ENCODE results near the gene PLA2G15. TPM values are rescaled to one million over a fixed set of nuclear protein-coding genes. Genes with fewer than 3 reads are reported as not detected.
A peak's percentile ranks its signal among the peaks of the same experiment; 100 is the strongest.

Gene PLA2G15
- total and polyA plus RNA-seq, 12 donors, result 6.0 to 37.1 (median 23.2) TPM

GRCh38 chr16:68263559-68264127, 18.5 kb downstream of the PLA2G15 start:
- Histone ChIP-seq H3K4me1 (replicated peaks in 1 of 2) (peaks cover 11 to 32% of the 10 kb centered on the region in 2 donors), H3K27me3 (no peaks in the 10 kb centered on the region), H3K4me3 (peak overlapping the region in 2 of 4 donors; percentile 88), H3K36me3 (replicated peaks in 1 of 2) (peaks cover 0 to 20% of the 10 kb centered on the region in 2 donors), H3K27ac (peak overlapping the region; percentile 93 to 100 (median 98)), H3K9me3 (replicated peaks in 1 of 3) (no peaks in the 10 kb centered on the region)
- intact Hi-C loops (cut with DNase I), result loop anchor here (2.0 to 5.0 kb wide), 3 partner anchors 49 to 65 kb away; partner anchors contain the start of genes PRMT7 (in 1 of the 2) and SLC7A6OS (in 1 of the 2)
- TF ChIP-seq CTCF (IDR thresholded peaks at IDR 0.05), result no peak
- 37 to 55% (median 38%) methylated on average over 8 to 11 of the region's 11 CpGs for whole genome bisulfite sequencing, 4 donors
- no peak for DNase-seq

GRCh38 chr16:68264128-68265077, 19.2 kb downstream of the PLA2G15 start, which contains the start of gene SLC7A6:
Gene SLC7A6 (plus strand): TSS chr16:68264526. CDS start chr16:68274727, 10,201 bp downstream.
- peak; percentile 35 to 75 (median 66) for TF ChIP-seq CTCF (IDR thresholded peaks at IDR 0.05)
- peak; percentile 34 to 84 for TF ChIP-seq POLR2A (IDR thresholded peaks at IDR 0.05)
- Histone ChIP-seq H3K27me3 (no peaks in the 10 kb centered on the region), H3K4me3 (peak within 1 kb of the TSS; percentile 78 to 88 (median 86)), H3K27ac (peak within 1 kb of the TSS; percentile 93 to 100 (median 98)), H3K9me3 (replicated peaks in 1 of 3) (no peaks in the 10 kb centered on the region), H3K36me3 (replicated peaks in 1 of 2) (peaks cover 0 to 15% of the 10 kb centered on the region in 2 donors), H3K4me1 (replicated peaks in 1 of 2) (peaks cover 11 to 27% of the 10 kb centered on the region in 2 donors)
- intact Hi-C loops (cut with DNase I), result loop anchor here (5.0 kb wide), 2 partner anchors 48 to 63 kb away; partner anchors contain the start of genes PRMT7 (in 1 of the 2) and SLC7A6OS (in 1 of the 2)
- DNase-seq, result peak; percentile 71 to 86 (median 80)
- 0 to 1% (median 0%) methylated on average over 5 to 122 of the region's 123 CpGs for WGBS, 4 donors

GRCh38 chr16:68265078-68265920, 20.1 kb downstream of the PLA2G15 start:
- peaks cover 0 to 6% of the 10 kb centered on the region in 2 donors for H3K36me3 ChIP-seq (replicated peaks in 1 of 2)
- peak overlapping the region; percentile 93 to 100 (median 98) for H3K27ac ChIP-seq
- no peaks in the 10 kb centered on the region for H3K27me3 ChIP-seq
- no peaks in the 10 kb centered on the region for H3K9me3 ChIP-seq (replicated peaks in 1 of 3)
- H3K4me1 ChIP-seq (replicated peaks in 1 of 2), result peaks cover 14 to 25% of the 10 kb centered on the region in 2 donors
- peak; percentile 67 to 91 (median 89) for DNase-seq
- peak overlapping the region in 3 of 4 donors; percentile 84 to 88 (median 88) for H3K4me3 ChIP-seq
- TF ChIP-seq POLR2A (IDR thresholded peaks at IDR 0.05) (peak; percentile 37 to 85), CTCF (IDR thresholded peaks at IDR 0.05) (no peak)
- intact Hi-C loops (cut with DNase I), result no loop called here
- WGBS, 4 donors, result 1 to 4% (median 3%) methylated on average over 21 to 23 of the region's 23 CpGs

Data from adrenal gland (tissue), 12 donors.